ENCODE data around the gene TOX2. TPM values are rescaled to one million over a fixed set of nuclear protein-coding genes. Genes with fewer than 3 reads are reported as not detected.

The TOX2 gene
- total RNA-seq, 1 donor from 2014 or later, result 2.8 TPM

DNA sequence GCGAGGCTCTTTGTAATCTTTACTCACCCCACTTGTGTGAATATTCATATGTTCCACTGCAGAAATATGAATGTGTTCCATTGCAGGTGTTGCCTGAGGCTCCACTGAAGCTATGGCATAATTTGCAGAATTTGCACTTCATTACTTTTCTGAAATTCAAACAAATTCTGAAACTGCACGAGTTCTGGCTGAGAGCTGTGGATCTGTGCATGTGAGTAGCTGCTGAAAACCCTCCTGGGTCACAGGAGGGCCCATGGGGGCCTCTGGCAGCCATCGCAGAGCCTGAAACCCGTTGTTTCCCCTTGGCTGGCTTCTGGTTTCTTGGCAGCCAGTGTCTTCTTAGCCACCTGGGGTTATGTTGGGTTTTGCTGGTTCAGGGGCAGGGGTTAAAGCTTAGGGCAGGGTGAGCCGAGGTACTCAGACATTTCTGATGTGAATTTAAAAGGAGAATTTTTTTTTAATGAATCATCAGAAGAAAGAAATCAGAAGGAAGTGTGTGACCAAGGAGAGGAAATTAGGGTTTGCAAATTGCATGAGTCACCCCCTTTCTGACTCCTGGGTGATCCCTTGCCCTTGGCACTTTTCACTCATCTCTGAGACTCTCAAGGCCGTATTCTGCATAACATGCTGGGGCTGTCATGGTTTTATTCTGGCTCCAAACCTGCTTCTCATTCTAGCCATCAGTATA lies 40.6 kb downstream of the TOX2 start:
- DNase-seq (ENCODE audit: low spot score, unreplicated experiment), result no peak
- TF ChIP-seq, protein P1, sequence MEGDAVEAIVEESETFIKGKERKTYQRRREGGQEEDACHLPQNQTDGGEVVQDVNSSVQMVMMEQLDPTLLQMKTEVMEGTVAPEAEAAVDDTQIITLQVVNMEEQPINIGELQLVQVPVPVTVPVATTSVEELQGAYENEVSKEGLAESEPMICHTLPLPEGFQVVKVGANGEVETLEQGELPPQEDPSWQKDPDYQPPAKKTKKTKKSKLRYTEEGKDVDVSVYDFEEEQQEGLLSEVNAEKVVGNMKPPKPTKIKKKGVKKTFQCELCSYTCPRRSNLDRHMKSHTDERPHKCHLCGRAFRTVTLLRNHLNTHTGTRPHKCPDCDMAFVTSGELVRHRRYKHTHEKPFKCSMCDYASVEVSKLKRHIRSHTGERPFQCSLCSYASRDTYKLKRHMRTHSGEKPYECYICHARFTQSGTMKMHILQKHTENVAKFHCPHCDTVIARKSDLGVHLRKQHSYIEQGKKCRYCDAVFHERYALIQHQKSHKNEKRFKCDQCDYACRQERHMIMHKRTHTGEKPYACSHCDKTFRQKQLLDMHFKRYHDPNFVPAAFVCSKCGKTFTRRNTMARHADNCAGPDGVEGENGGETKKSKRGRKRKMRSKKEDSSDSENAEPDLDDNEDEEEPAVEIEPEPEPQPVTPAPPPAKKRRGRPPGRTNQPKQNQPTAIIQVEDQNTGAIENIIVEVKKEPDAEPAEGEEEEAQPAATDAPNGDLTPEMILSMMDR (IDR thresholded peaks at IDR 0.05; ENCODE audit: unreplicated experiment), result no peak
- H3K36me3 Mint-ChIP-seq (ENCODE audit: insufficient read depth), result peaks cover 2% of the 10 kb centered on the region
- H3K4me1 Mint-ChIP-seq (ENCODE audit: low read depth), result peaks cover 11% of the 10 kb centered on the region
- no peak overlapping the region for H3K4me3 Mint-ChIP-seq (ENCODE audit: low read depth)
- H3K9me3 Mint-ChIP-seq (ENCODE audit: low read depth), result peaks cover 5% of the 10 kb centered on the region
- H3K27ac Mint-ChIP-seq, result no peak overlapping the region
- H3K27me3 Mint-ChIP-seq, result peaks cover 9% of the 10 kb centered on the region

- Mint-ChIP-seq H3K4me1 (ENCODE audit: low read depth) (peaks cover 11% of the 10 kb centered on the region), H3K9me3 (ENCODE audit: low read depth) (peaks cover 5% of the 10 kb centered on the region), H3K27me3 (peaks cover 6% of the 10 kb centered on the region), H3K27ac (no peak overlapping the region), H3K4me3 (ENCODE audit: low read depth) (no peak overlapping the region), H3K36me3 (ENCODE audit: insufficient read depth) (peaks cover 2% of the 10 kb centered on the region)
- DNase-seq (ENCODE audit: low spot score, unreplicated experiment), result no peak
- TF ChIP-seq, protein P1 (IDR thresholded peaks at IDR 0.05; ENCODE audit: unreplicated experiment), result no peak
Observed at GRCh38 chr20:43955750-43956191, 41.1 kb downstream of the TOX2 start.

DNA sequence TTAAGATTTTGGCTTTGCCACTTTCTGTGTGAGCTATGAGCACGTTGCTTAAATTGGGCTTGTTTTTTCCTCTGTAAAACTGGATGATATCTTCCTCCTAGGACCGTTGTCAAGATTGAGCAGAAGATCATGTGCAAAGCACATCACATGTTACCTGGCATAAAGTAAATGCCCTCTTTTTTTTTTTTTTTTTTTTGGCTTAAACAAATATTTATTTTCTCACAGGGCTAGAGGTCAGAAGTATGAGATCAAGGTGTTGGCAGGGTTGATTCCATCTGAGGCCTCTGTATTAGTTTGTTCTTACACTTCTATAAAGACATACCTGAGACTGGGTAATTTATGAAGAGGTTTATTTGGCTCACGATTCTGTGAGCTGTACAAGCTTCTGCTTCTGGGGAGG lies 42.7 kb downstream of the TOX2 start:
- H3K9me3 Mint-ChIP-seq (ENCODE audit: low read depth), result peaks cover 5% of the 10 kb centered on the region
- DNase-seq (ENCODE audit: low spot score, unreplicated experiment), result no peak
- H3K36me3 Mint-ChIP-seq (ENCODE audit: insufficient read depth), result peaks cover 2% of the 10 kb centered on the region
- H3K4me3 Mint-ChIP-seq (ENCODE audit: low read depth), result no peak overlapping the region
- peaks cover 11% of the 10 kb centered on the region for H3K4me1 Mint-ChIP-seq (ENCODE audit: low read depth)
- peaks cover 4% of the 10 kb centered on the region for H3K27me3 Mint-ChIP-seq
- no peak overlapping the region for H3K27ac Mint-ChIP-seq
- TF ChIP-seq, protein P1 (IDR thresholded peaks at IDR 0.05; ENCODE audit: unreplicated experiment), result no peak

DNA sequence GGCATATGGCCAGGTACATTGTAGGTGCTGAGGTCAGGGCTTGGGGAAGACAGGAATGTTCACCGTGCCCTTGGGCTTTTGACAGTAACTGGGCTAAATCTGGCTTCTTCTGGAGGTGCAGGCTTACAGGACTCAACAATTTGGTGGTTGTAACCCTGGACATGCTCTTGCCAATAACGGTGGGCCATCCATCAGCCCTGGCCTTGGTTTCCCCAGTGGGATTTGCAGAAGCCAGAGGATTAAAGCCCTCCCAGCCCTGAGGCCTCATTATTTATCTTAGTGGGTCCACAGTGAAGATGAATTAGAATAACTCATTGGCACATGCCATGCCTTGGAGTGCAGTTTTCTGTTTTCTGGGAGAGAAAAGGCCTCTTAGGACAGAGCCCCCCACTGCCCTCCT lies 44.0 kb downstream of the TOX2 start:
- H3K27ac Mint-ChIP-seq, result no peak overlapping the region
- peaks cover 3% of the 10 kb centered on the region for H3K27me3 Mint-ChIP-seq
- peaks cover 11% of the 10 kb centered on the region for H3K4me1 Mint-ChIP-seq (ENCODE audit: low read depth)
- H3K4me3 Mint-ChIP-seq (ENCODE audit: low read depth), result no peak overlapping the region
- TF ChIP-seq, protein P1 (IDR thresholded peaks at IDR 0.05; ENCODE audit: unreplicated experiment), result no peak
- DNase-seq (ENCODE audit: low spot score, unreplicated experiment), result no peak
- H3K9me3 Mint-ChIP-seq (ENCODE audit: low read depth), result peaks cover 5% of the 10 kb centered on the region
- peaks cover 2% of the 10 kb centered on the region for H3K36me3 Mint-ChIP-seq (ENCODE audit: insufficient read depth)

- no peaks in the 10 kb centered on the region for H3K27me3 Mint-ChIP-seq
- H3K27ac Mint-ChIP-seq, result no peak overlapping the region
- DNase-seq (ENCODE audit: low spot score, unreplicated experiment), result no peak
- H3K36me3 Mint-ChIP-seq (ENCODE audit: insufficient read depth), result peaks cover 2% of the 10 kb centered on the region
- TF ChIP-seq, protein P1 (IDR thresholded peaks at IDR 0.05; ENCODE audit: unreplicated experiment), result no peak
- H3K9me3 Mint-ChIP-seq (ENCODE audit: low read depth), result peaks cover 5% of the 10 kb centered on the region
- H3K4me1 Mint-ChIP-seq (ENCODE audit: low read depth), result peaks cover 11% of the 10 kb centered on the region
- H3K4me3 Mint-ChIP-seq (ENCODE audit: low read depth), result no peak overlapping the region
Observed at GRCh38 chr20:43959079-43959919, 44.6 kb downstream of the TOX2 start.

Measured in progenitor cell of endocrine pancreas (in vitro differentiated cells).